HG03575 (cell line): Measurements from ENCODE around the gene MTTP.
A peak's percentile ranks its signal among the peaks of the same experiment; 100 is the strongest.
"Not testable (repeated sequence)": the region's sequence is repeated elsewhere in the genome, so short reads cannot be mapped to it uniquely, and the experiment has no call there.

Experiments used
- ATAC-seq: cut with Tn5 transposase; IDR thresholded peaks from one replicate; pipeline ENCODE4 v1.9.1; 2021; ENCODE audit not compliant: unreplicated experiment, insufficient number of reproducible peaks, low FRiP score; ENCODE audit errors: extremely low read depth

MTTP gene

DNA sequence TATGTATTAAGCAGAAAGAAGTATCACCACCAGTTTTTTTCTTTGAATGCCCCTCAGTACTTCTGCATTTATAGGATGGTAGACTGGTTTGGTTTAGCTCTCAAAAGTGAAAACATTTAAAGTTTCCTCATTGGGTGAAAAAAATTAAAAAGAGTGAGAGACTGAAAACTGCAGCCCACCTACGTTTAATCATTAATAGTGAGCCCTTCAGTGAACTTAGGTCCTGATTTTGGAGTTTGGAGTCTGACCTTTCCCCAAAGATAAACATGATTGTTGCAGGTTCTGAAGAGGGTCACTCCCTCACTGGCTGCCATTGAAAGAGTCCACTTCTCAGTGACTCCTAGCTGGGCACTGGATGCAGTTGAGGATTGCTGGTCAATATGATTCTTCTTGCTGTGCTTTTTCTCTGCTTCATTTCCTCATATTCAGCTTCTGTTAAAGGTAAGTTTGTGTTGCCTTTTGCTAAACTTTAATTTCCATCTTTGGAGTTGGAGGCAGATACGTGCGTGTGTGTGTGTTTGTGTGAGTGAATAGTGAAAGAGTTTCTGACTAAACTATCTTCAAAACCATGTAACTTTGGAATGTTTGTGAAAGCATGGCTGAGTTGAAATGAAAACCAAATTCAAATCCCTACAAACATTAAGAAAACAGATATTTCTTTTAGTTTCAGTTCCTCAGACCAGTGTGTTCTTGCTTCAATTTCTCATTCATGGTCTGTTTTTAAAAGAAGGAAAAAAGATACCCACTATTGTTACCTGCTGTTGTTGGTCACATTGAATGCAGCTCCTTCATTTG is at the start of gene MTTP:
TSS of gene MTTP (plus strand) at position 295 of the 795 bp plus-strand sequence. CDS start at position 381, 86 bp downstream.
- ATAC-seq = peak; percentile 81

DNA sequence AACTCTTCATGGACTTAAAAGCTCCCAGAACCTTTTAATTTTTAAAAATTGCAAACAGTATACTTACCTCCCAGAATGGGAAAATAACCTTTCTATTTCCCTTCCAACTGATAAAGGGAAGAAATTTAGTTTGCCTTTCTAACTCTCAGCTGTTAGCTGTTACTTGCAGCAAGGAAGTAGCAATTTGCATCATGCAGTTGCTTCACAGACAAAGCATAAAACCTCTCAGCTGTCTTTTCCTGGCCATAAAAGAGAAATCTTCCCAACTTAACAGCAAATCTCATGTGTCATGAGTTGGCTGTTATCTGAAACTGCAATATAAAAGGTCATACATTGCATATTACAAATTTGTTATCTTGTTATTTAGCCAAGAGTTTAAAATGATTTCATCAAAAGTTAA is 45.4 kb upstream of the MTTP start:
- ATAC-seq = no peak

DNA sequence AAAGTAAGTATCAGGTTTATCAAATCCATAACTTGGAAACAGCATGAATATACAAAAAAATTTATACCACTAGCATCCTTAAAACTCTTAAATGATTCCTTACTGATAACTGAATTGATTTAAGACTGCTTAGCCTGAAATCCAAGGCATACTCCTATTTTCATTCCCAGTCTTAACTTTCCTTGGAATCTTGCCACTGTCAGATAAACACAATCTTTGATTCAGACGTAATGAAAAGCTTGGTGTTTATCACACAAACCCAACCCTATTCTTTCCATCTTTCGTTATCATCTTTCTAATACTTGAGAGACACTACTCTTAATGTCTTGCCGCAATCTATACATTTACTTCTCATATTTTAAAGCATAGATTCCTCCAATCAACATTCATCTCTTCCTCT is 44.7 kb upstream of the MTTP start:
- no peak for ATAC-seq

DNA sequence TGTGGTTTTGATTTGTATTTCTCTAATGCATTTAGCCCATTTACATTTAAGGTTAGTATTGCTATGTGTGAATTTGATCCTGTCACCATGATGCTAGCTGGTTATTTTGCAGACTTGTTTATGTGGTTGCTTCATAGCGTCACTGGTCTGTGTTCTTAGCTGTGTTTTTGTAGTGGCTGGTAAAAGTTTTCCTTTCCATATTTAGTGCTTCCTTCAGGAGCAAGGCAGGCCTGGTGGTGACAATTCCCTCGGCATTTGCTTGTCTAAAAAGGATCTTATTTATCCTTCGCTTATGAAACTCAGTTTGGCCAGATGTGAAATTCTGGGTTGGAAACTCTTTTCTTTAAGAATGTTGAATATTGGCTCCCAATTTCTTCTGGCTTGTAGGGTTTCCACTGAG is 39.9 kb upstream of the MTTP start:
- ATAC-seq = not testable (repeated sequence)

DNA sequence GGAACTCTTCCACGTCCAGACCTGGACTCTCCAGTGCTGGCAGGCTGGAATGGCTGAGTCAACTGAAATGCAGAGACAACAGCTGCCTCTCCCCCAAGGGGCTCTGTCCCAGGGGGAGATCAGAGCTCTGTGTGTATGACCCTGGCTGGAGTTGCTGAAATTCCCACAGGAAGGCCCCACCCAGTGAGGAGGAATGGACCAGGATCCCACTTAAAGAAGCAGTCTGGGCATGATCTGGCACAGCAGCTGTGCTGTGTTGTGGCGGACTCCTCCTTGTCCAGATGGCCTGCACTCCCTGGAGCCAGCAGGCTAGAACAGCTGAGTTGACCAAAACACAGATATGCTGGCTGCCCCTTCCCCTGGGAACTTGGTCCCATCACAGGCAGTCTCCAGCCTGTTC is 38.4 kb upstream of the MTTP start:
- no peak for ATAC-seq

DNA sequence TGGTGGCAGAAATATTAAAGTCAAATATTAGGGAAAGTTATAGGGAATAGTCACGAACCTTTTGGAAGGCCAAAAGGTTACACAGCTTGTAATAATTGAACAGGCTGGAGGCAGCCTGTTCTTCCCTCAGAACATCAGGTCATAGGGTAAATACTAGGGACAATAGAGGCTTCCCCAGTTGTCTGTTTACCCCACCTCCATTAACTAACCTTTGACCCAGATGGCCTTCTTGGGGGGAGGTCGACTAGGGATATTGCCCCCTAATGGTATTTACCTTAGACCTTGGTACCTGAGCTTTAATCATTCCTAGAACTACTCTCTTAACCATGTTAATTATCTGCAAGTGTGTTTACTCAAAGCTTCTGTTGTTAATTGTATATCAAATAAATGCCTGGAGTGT is 37.8 kb upstream of the MTTP start:
- ATAC-seq = no peak

DNA sequence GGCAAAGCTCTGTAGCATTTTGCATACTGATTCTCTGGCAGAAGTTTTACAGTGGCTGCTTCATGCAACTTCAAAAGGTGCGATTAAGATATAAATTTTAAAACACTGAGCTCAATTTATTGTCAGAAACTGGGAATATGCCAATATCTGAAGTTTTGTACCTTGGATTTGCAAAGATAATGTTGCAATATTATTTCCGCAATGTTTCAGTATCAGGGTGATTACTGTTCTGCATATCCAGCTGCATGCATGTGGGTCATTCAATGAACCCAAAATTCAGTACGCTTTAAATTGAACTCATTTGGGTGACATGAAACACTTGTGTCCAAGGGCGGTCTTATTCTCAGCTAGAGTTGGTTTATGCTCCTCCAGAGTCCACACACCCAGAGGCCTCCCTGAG is 37.0 kb upstream of the MTTP start:
- no peak for ATAC-seq

DNA sequence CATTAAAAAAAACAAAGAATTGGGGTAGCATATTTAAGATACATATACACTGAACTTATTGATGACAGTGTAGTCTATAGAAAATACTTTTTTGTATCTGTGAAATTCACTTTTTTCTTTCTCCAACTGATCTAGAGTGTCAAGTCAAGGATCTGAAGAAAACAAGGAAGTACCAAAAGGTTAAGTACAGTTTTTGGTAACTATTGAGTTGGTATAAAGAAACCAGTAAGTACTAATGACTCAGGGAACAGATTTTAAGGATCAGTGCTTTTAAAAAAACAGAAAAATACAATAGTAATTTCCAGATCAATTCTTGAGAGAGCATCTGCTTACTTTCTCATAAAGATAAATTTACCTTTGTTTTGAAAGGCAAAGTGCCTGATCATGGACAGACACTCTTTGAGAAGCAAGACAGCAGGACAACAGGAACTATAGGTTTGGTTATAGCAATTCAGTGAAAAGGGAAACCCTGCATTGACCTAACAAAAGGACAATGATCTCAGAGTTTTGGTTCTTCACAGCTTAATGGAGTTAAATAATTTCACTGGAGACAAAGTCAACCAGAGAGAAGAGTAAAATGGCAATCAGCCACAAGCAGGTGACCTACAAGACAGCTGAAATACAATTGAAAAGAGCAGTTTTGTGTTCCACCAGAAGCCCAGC is 34.2 kb upstream of the MTTP start:
- no peak for ATAC-seq

DNA sequence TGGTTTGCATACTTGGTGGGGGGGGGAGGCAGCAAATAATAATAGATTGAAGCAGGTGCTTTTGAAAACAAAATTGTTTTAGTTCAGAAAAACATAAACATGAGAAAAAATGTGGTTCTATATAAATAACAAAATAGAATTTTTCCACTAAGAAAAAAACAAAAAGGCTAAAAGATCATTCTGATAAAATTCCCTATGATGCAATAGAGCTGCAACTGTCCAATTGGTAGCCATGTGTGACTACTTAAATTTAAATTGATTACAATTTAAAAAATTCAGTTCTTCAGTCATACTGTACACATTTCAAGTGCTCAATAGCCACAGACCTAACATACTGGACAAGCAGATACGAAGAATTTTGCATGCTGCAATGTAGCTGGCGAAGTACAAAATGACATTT is 21.8 kb upstream of the MTTP start:
- ATAC-seq = no peak

DNA sequence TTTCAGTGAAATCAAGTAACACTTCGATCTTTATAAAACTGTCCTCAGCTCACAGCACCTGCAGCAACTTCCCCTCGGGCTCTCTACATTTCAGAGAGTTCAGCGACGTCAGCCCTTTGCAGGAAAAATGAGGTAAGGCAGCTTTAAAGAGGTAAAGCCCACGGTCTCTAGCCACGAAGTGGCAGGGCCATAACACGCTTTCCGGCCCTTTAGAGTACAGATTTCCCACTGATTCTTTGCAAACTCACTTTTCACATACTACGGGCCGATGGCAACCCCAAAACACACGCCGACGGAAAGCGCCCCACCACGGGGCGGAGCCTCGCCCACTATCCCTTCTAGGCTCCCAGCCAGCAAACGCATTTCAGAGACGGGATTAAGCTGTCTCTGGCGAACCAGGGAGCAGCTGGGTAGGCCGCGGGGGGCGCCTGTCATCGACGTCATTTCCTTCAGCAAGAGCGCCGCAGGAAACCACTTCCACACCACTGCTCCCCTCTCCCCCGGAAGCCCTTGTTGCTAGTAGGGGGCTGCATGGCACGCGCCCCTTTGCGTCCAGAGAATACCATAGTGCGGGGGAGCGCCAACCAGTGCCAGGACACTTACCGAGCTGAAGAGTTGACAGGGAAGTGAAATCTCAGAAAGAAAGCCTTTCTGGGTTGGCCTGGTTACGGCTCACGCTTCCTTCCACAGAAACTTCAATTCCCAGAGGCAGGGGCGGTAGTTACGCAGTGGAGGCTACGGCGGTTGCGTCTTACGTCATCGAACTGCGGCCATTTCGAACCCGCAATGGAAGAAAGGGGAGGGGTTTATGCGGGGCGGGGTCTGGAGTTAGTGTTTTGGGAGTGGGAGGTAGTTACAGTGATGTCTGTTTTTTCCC is 11.1 kb upstream of the MTTP start, which contains the start of gene TRMT10A:
TSS of gene TRMT10A (minus strand) at position 730 of the 877 bp plus-strand sequence. CDS start 4,701 bp downstream, outside the sequence.
- peak; percentile 92 for ATAC-seq

DNA sequence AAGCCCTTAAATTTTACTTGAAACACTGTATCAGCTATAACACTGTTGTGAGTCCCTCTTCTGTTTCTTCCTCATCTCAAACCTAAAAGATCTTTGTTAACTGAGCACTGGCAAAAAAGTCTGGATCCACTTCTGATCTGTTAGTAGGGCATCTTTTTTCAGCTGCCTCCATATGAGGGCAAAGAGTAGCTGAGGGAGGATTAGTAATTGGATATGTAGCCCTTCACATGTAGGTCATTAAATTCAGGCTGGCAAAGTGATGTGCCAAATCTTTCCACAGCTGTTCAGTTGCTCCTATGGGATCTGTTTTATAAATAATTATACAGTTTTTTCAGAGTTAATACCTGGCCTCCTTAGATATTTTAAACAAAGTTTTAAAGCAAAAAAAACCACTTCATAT is 9.7 kb upstream of the MTTP start:
- ATAC-seq = no peak

DNA sequence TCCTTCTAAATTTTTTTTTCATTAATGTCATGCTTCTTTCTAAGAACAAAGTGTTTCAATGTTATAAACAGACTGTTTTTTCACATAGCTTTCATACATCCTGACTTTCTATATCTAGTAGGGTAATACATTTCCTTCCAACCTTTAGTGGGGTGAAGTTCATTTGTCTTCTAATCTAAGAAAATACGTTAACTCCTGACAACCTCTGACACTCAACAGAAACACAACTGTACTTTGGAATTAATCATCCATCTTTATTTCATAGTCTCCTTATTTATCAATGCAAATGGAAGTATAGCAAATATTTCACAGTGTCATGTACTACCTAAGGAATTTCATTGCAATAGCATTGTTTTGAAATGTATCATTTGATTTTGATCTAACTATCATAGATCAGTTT is 2.7 kb upstream of the MTTP start:
- ATAC-seq = no peak

DNA sequence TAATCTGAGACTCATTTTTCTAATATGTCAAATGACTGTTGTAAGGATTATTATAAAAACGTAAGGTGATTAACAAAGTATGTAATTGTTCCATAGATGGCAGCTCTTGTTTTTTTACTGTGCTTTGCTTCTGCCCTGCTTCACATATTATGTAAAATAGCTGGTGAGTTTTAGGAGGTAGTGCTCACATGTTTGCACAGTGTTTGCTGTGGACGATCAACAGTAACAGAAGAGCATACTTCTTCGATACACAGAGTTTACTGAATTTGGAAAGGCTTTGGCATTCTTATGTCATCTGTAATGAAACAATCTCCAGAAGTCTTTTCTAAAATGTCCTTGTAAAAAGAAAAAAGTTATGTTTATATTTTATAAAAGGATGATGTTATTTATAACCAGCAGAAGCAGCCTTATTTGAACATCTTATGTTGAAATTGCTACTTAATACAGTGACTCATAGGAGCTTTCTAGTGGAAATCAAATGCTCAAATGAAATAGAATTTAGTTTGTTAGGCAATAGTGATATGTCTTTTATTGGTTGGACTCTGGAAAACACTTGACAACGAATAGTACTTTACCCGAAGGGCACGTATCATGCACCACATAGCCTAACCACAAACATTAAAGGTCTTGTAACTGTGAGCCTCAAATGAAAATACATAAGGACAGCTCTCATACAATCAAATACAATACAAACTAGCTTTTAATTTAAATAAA is 1.9 kb upstream of the MTTP start:
- ATAC-seq = no peak

DNA sequence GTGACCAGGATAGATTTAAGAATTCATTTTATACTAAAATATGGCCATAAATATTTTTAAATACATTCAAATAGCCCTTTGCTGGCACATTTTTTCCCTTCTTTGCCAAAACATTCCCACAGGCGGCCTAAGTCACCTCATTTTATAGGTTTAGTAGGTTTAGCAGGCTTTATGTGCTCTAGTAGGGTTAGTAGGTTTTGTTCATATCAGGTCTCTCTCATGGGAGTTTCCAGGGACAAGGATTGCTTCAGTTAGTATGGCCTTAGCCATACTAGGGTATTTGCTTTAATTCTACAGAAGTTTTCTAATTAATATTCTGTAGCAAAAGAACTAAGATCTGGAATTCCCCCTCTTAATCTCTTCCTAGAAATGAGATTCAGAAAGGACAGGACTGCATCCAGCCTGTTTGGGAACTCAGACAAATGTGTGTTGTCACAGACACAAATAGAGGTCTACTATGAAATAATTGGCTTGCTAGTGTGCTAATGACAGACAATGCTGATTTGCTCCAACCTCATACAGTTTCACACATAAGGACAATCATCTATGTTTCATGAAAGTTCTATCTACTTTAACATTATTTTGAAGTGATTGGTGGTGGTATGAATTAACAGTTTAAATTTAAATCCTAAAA is 772 bp upstream of the MTTP start:
- no peak for ATAC-seq

DNA sequence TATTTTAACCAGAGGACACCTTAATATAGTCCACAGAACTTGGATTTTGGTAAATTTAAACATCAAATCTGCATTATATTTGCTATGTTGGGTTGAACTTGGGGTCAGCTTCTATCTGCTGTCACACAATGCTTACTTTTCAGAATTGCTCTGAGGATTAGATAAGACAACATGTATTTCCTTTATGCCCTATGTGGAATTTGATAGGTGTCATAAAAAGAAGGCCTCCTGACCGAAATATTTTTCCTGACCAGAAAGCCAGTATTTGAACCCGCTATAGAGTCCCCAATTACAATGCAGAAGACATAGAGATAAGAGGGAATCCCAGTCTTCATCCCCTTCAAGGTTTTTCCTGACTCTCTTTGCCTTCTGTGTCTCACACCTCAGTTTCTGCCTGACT is 4.1 kb downstream of the MTTP start:
- no peak for ATAC-seq

DNA sequence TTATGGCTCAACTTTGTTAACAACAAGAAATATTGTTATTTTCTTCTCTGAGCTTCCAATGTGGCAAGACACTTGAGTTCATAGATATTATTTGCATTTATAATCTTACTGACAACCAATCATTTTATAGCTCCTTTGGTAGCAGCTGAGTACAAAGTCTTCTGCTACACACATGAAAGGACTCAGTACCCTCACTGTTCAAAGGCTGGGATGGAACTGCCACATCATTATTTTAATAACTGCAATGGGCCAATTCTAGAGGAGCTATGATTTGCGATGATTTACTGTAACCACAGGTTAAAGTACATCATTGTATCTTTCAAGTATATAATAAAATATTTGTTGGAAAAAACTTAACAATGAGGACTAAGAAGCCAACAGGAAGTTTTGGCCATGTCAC is 10.9 kb downstream of the MTTP start:
- ATAC-seq = no peak

DNA sequence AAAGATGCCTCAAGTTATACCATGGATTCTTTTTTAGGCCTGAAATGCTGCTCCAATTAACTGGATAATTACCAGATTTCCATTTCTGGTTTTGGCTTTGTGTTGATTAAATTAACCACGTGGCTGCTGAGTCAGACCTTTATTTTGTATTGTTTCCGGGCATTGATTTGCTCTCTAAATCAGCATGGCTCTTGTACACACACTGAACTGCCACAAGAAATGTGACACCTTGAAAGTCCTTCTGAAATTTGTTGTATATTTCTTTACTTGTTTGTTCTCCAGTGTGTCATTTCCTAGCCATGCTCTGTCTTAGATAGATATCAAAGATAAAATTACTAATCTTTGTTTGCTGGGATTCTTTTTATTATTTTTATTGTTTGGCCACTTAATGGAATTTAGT is 11.7 kb downstream of the MTTP start:
- ATAC-seq = no peak

DNA sequence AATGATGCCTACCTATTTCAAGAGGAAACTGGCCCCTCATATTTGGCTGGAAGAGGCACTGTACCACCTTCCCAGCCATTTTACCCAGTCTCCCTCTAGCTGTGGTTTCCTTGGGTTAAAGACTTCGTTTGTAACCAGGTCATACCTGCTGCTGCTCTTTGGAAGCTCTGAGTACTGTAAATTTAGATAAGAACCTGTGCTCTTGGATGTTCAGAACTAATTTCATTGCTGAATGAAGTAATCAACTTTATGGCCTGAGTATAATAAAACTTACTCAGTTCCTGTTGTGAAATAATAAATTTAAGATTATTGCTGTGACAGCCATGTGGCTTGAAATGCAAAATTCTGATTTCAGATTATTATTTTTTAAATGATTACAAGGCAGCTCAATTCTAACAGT is 12.2 kb downstream of the MTTP start:
- no peak for ATAC-seq

DNA sequence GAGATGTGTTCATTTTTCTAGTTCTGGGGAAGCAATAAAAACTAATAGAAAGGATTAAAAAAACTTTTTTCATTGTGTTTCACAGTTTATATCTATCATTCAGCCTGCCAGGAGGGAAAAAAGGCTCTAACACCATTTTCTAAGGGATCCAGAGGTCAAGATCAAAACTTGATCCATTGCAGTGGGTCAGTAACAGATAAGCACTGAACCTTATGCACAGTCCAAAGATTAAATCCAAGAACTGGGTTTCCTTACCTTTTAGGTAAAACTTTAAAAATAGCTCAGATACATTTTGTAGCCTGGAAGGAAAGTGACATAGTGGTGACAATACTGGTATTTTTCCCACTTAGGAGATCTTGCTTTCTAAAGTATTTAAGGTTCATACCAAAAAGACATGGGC is 12.7 kb downstream of the MTTP start:
- no peak for ATAC-seq
